GM21381 (cell line): ENCODE results near the gene RRP15.

Experiments used
- ATAC-seq: cut with Tn5 transposase; IDR thresholded peaks from one replicate; pipeline ENCODE4 v1.9.1; 2021; ENCODE audit warnings: mild to moderate bottlenecking, moderate library complexity; ENCODE audit not compliant: unreplicated experiment

The RRP15 gene

GRCh38 chr1:218383681-218384080 is 98.6 kb downstream of the RRP15 start:
- ATAC-seq = no peak

- ATAC-seq = no peak
Measured at GRCh38 chr1:218384581-218384993, 99.5 kb downstream of the RRP15 start.
